ENCODE measurements around the gene MTHFD2L. TPM values are rescaled to one million over a fixed set of nuclear protein-coding genes. Genes with fewer than 3 reads are reported as not detected.

Gene MTHFD2L
- total RNA-seq, 1 experiment from 2014 or later: 11.6 TPM

- TF ChIP-seq CTCF (conservative IDR thresholded peaks at IDR 0.05): no peak
- no peak overlapping the region for H3K9ac ChIP-seq (ENCODE audit: extremely low read depth, insufficient read length, low read length)
Observed at GRCh38 chr4:74294681-74295080, 136.8 kb downstream of the MTHFD2L start.

More at GRCh38 chr4:74294681-74295080, 136.8 kb downstream of the MTHFD2L start:
- Histone ChIP-seq H3K4ac (ENCODE audit: low read depth, low read length) (no peak overlapping the region), H3K14ac (ENCODE audit: insufficient read depth, low read length) (no peak overlapping the region), H3K27me3 (ENCODE audit: insufficient read depth, low read length) (no peaks in the 10 kb centered on the region), H3K56ac (ENCODE audit: insufficient read length, low read depth, low read length) (no peak overlapping the region), H3K4me2 (ENCODE audit: insufficient read depth, insufficient read length, low read length) (no peak overlapping the region), H3T11ph (ENCODE audit: low read length) (no peak overlapping the region), H2BK15ac (ENCODE audit: low read depth, low read length) (no peak overlapping the region), H3K4me1 (ENCODE audit: insufficient read depth, low read length) (no peaks in the 10 kb centered on the region), H3K79me2 (ENCODE audit: insufficient read depth, low read length) (no peaks in the 10 kb centered on the region), H3K9me3 (ENCODE audit: control insufficient read depth, low read depth, low read length) (no peaks in the 10 kb centered on the region), H3K23ac (ENCODE audit: insufficient read length, low read depth, low read length) (no peak overlapping the region), H4K5ac (ENCODE audit: insufficient read length, low read depth, low read length) (no peak overlapping the region), H2BK12ac (ENCODE audit: insufficient read length, low read depth, low read length) (no peak overlapping the region), H4K8ac (replicated peaks; ENCODE audit: insufficient read length, low read depth, low read length) (no peak overlapping the region), H4K91ac (ENCODE audit: insufficient read length, low read depth, low read length) (no peak overlapping the region), H3K27ac (ENCODE audit: insufficient read length, low read depth, low read length) (no peak overlapping the region), H4K20me1 (ENCODE audit: control insufficient read depth, insufficient read depth, insufficient read length) (no peaks in the 10 kb centered on the region), H2AK5ac (ENCODE audit: insufficient read length, low read length) (no peak overlapping the region), H2BK20ac (ENCODE audit: low read depth, low read length, poor library complexity, severe bottlenecking) (no peak overlapping the region), H3K23me2 (ENCODE audit: insufficient read length, low read depth, low read length, poor library complexity, severe bottlenecking) (no peaks in the 10 kb centered on the region), H3K18ac (ENCODE audit: insufficient read length, low read depth, low read length) (no peak overlapping the region), H2BK120ac (ENCODE audit: low read depth, low read length, poor library complexity, severe bottlenecking) (no peak overlapping the region), H3K79me1 (ENCODE audit: insufficient read depth, low read depth, low read length, poor library complexity, severe bottlenecking) (no peaks in the 10 kb centered on the region), H2AFZ (ENCODE audit: low read length) (no peak overlapping the region), H2BK5ac (ENCODE audit: insufficient read length, low read length) (no peak overlapping the region)
- H3K27me3 Mint-ChIP-seq (ENCODE audit: low read depth): no peaks in the 10 kb centered on the region
- no peak overlapping the region for H3K4me3 Mint-ChIP-seq
- WGBS (ENCODE audit: extremely low coverage, insufficient read length, low lambda C conversion rate): no CpG with 5 or more reads among the region's 1 CpG
- H3K36me3 Mint-ChIP-seq (ENCODE audit: insufficient read depth in 1 of 3, low read depth in 3 of 3): no peaks in the 10 kb centered on the region
- H3K27ac Mint-ChIP-seq: no peak overlapping the region
- H3K9me3 Mint-ChIP-seq: no peaks in the 10 kb centered on the region
- H3K4me1 Mint-ChIP-seq: no peaks in the 10 kb centered on the region
- no peak for DNase-seq

All from H9 (cell line).